Endothelial cell of umbilical vein (primary cell): ENCODE data around the gene FZR1. TPM values are rescaled to one million over a fixed set of nuclear protein-coding genes. Genes with fewer than 3 reads are reported as not detected.

ENCODE experiments used
- BruUV-seq: library from RNA; stranded (reverse); fragments of 400-500 nt; replicated peaks from 2 replicates; lab custom pipeline; 2021; lab: Mats Ljungman, UMichigan
- CTCF ChIA-PET: fragments of 300-600, 350-600 bp; sonication (Branson Sonifier 250); formaldehyde crosslinking; loops from one replicate; lab custom pipeline; 2021; ENCODE audit warnings: antibody characterized with exemption, inconsistent platforms; lab: Charles Lee
- POLR2A ChIA-PET: fragments of 300-600, 350-600 bp; sonication (Branson Sonifier 250); formaldehyde crosslinking; loops from one replicate; lab custom pipeline; 2021; ENCODE audit warnings: antibody characterized with exemption, inconsistent platforms; lab: Charles Lee
- DNase-seq: peaks from one replicate; pipeline ENCODE4 v3.0.0-alpha.2; 2011; ENCODE audit warnings: low read depth, low spot score
- FAIRE-seq: peaks from 2 replicates; lab custom pipeline; 2011; peaks lifted over from hg19 to GRCh38; lab: Jason Lieb, UNC
- H2AFZ ChIP-seq: 2 replicates; pipeline ENCODE4 v1.6.0; 2012; ENCODE audit warnings: low read depth, low read length, control low read depth, inconsistent platforms
- H3K27ac ChIP-seq: 2 replicates; pipeline ENCODE4 v1.5.1; 2011; ENCODE audit warnings: low read depth, mild to moderate bottlenecking, control low read depth, low read length, moderate library complexity; ENCODE audit not compliant: insufficient read depth
- H3K27me3 ChIP-seq, 2 experiments: 2 replicates each; pipeline versions ENCODE4 v1.6.0 to v1.6.1; 2011; ENCODE audit warnings: low read length in 2 of 2, mixed read lengths in 1 of 2; ENCODE audit not compliant: control insufficient read depth in 2 of 2, insufficient read depth in 2 of 2
- H3K36me3 ChIP-seq, 2 experiments: 2 replicates in 1 of 2; 3 replicates in 1 of 2; pipeline ENCODE4 v1.5.1; 2011; ENCODE audit warnings: low read length in 2 of 2, mild to moderate bottlenecking in 1 of 2, moderate library complexity in 1 of 2; ENCODE audit not compliant: control insufficient read depth in 2 of 2, insufficient read depth in 2 of 2; ENCODE audit errors: extremely low read depth in 1 of 2
- H3K4me1 ChIP-seq: 3 replicates; pipeline ENCODE4 v1.5.1; 2011; ENCODE audit warnings: mild to moderate bottlenecking, low read length; ENCODE audit not compliant: control insufficient read depth, insufficient read depth; ENCODE audit errors: extremely low read depth
- H3K4me2 ChIP-seq: 2 replicates; pipeline ENCODE4 v1.6.1; 2011; ENCODE audit warnings: low read length, control low read depth, mixed read lengths; ENCODE audit not compliant: insufficient read depth
- H3K4me3 ChIP-seq, 3 experiments: fragments of 200-600 bp in 1 of 3; sonication (generic), shearing (Covaris generic) in 1 of 3; replicated peaks in 1 of 3; 2 replicates each; pipeline ENCODE4 v1.5.1; 2011 to 2016; ENCODE audit warnings: control low read depth in 3 of 3, low read length in 3 of 3, mild to moderate bottlenecking in 2 of 3, inconsistent platforms in 1 of 3, low read depth in 1 of 3, moderate library complexity in 1 of 3; ENCODE audit not compliant: insufficient read depth in 1 of 3
- H3K79me2 ChIP-seq: 2 replicates; pipeline ENCODE4 v1.6.0; 2012; ENCODE audit warnings: low read length, inconsistent platforms; ENCODE audit not compliant: control insufficient read depth, insufficient read depth
- H3K9ac ChIP-seq: replicated peaks from 2 replicates; pipeline ENCODE3; 2011; ENCODE audit warnings: low read length, control low read depth; ENCODE audit not compliant: insufficient read depth; ENCODE audit errors: extremely low read depth
- H3K9me1 ChIP-seq: replicated peaks from 3 replicates; pipeline ENCODE4 v1.6.0; 2011; ENCODE audit warnings: mild to moderate bottlenecking, low read length; ENCODE audit not compliant: control insufficient read depth, insufficient read depth; ENCODE audit errors: extremely low read depth
- H3K9me3 ChIP-seq: replicated peaks from 2 replicates; pipeline ENCODE4 v1.5.1; 2012; ENCODE audit warnings: low read length, inconsistent platforms; ENCODE audit not compliant: control insufficient read depth, insufficient read depth
- H4K20me1 ChIP-seq: replicated peaks from 2 replicates; pipeline ENCODE3; 2011; ENCODE audit warnings: mild to moderate bottlenecking, low read length; ENCODE audit not compliant: control insufficient read depth, insufficient read depth; ENCODE audit errors: extremely low read depth
- CTCF ChIP-seq, 2 donors: IDR thresholded peaks; 1 replicate in 1 of 2; 2 replicates in 1 of 2; pipeline ENCODE4 v1.5.1; 2011; ENCODE audit warnings: low read length in 2 of 2, mild to moderate bottlenecking in 2 of 2, moderate library complexity in 2 of 2, control low read depth in 1 of 2, inconsistent platforms in 1 of 2, low read depth in 1 of 2; ENCODE audit not compliant: insufficient read depth in 1 of 2; ENCODE audit errors: extremely low read depth in 1 of 2
- EZH2 ChIP-seq: IDR thresholded peaks from 2 replicates; pipeline ENCODE4 v1.6.1; 2012; ENCODE audit warnings: borderline replicate concordance, low read depth, mild to moderate bottlenecking, moderate library complexity, low read length, inconsistent platforms; ENCODE audit not compliant: severe bottlenecking
- FOS ChIP-seq: IDR thresholded peaks from 2 replicates; pipeline ENCODE4 v1.6.1; 2011; ENCODE audit warnings: mild to moderate bottlenecking, low read length, moderate library complexity, borderline replicate concordance; ENCODE audit not compliant: insufficient read depth
- GATA2 ChIP-seq: IDR thresholded peaks from 2 replicates; pipeline ENCODE4 v1.7.0; 2011; ENCODE audit warnings: low read depth, mild to moderate bottlenecking, moderate library complexity, mixed read lengths, low read length; ENCODE audit not compliant: insufficient read length, insufficient read depth
- JUN ChIP-seq: IDR thresholded peaks from 2 replicates; pipeline ENCODE4 v1.6.1; 2011; ENCODE audit warnings: borderline replicate concordance, low read depth; ENCODE audit not compliant: insufficient read length, insufficient read depth
- MAX ChIP-seq: IDR thresholded peaks from 2 replicates; pipeline ENCODE4 v1.6.1; 2011; ENCODE audit not compliant: insufficient read depth, insufficient read length
- MYC ChIP-seq: IDR thresholded peaks from one replicate; pipeline ENCODE4 v1.6.1; 2011; ENCODE audit warnings: mild to moderate bottlenecking, low read depth, low read length
- POLR2A ChIP-seq: IDR thresholded peaks from 2 replicates; pipeline ENCODE4 v1.6.1; 2012; ENCODE audit warnings: low read depth, mild to moderate bottlenecking, control low read depth, low read length
- POLR2AphosphoS5 ChIP-seq: IDR thresholded peaks from 2 replicates; pipeline ENCODE4 v1.6.1; 2012; ENCODE audit warnings: low read depth, mild to moderate bottlenecking, control low read depth, low read length, moderate library complexity; ENCODE audit not compliant: insufficient read depth
- dilution Hi-C: fragments of 300-500 bp; cut with MboI; formaldehyde crosslinking; loops from one replicate; pipeline ENCODE4 v1.15.0; 2019; ENCODE audit warnings: low sequenced_read_pairs; ENCODE audit not compliant: extremely low pct_ligation_motif_present
- intact Hi-C: fragments of 100-400 bp; cut with micrococcal nuclease; formaldehyde crosslinking; loops from one replicate; pipeline ENCODE4 v1.10.0; 2022
- polyA plus RNA-seq, 4 experiments: library from polyadenylated mRNA; depleted of rRNA in 3 of 4; stranded (reverse) in 3 of 4; unstranded in 1 of 4; fragments of >200 nt; gene quantifications; 2 replicates each; pipeline versions ENCODE4 v1.2.1 to v1.2.3, GENCODE V29; 2011 to 2012; ENCODE audit warnings: missing spikeins in 1 of 4
- total RNA-seq: library from RNA; stranded (reverse); gene quantifications from 2 replicates; pipeline ENCODE4 v1.2.3, GENCODE V29; 2021

The FZR1 gene
- total and polyA plus RNA-seq, 2 donors (not counting 3 experiments of a cell fraction or from before 2014, with no cell fraction given): 35.9 to 60.4 TPM

GRCh38 chr19:3535563-3535965 is 29.5 kb downstream of the FZR1 start:
- TF ChIP-seq MAX (no peak), EZH2 (no peak), POLR2AphosphoS5 (no peak), GATA2 (no peak)
- ChIA-PET POLR2A (no interaction called here), CTCF (no interaction called here)
- Histone ChIP-seq H4K20me1 (no peaks in the 10 kb centered on the region), H2AFZ (no peak overlapping the region), H3K36me3 (peaks cover 9 to 44% of the 10 kb centered on the region in 2 experiments), H3K9me1 (no peaks in the 10 kb centered on the region), H3K27me3 (no peaks in the 10 kb centered on the region), H3K4me1 (no peaks in the 10 kb centered on the region), H3K79me2 (no peaks in the 10 kb centered on the region), H3K9me3 (no peaks in the 10 kb centered on the region), H3K4me2 (no peak overlapping the region), H3K27ac (no peak overlapping the region), H3K4me3 (no peak overlapping the region), H3K9ac (no peak overlapping the region)
- BruUV-seq: no TSS peak
- intact Hi-C loops (no loop called here), dilution Hi-C loops (no loop called here)
- DNase-seq: no peak
- FAIRE-seq: no peak

- no peak for DNase-seq
- POLR2A ChIA-PET: no interaction called here
- dilution Hi-C loops (no loop called here), intact Hi-C loops (no loop called here)
- no peak overlapping the region for H3K27ac ChIP-seq
- no peaks in the 10 kb centered on the region for H3K4me1 ChIP-seq
- no peak for TF ChIP-seq CTCF (IDR thresholded peaks at IDR 0.05; ENCODE audit: extremely low read depth in 1 of 2, insufficient read depth in 1 of 2, low read depth in 1 of 2, low read length in 2 of 2)
- no peak for TF ChIP-seq MYC
- TF ChIP-seq MAX: no peak
- TF ChIP-seq FOS: no peak
- TF ChIP-seq POLR2AphosphoS5: no peak
- no peak for TF ChIP-seq JUN
- no peak for TF ChIP-seq GATA2
- no peak for TF ChIP-seq POLR2A
- no peak for TF ChIP-seq EZH2
- no peaks in the 10 kb centered on the region for H3K79me2 ChIP-seq
- CTCF ChIA-PET: interaction anchor here (1.3 kb wide), 1 partner anchor 10 kb away, joined by 4 read pairs; no protein-coding TSS in a partner anchor
- H3K27me3 ChIP-seq: no peaks in the 10 kb centered on the region
- no peaks in the 10 kb centered on the region for H4K20me1 ChIP-seq
- no peak for FAIRE-seq
- H2AFZ ChIP-seq: no peak overlapping the region
- H3K9me1 ChIP-seq: no peaks in the 10 kb centered on the region
- BruUV-seq: no TSS peak
- H3K4me3 ChIP-seq: no peak overlapping the region
- H3K4me2 ChIP-seq: no peak overlapping the region
- no peak overlapping the region for H3K9ac ChIP-seq
- H3K9me3 ChIP-seq: no peaks in the 10 kb centered on the region
- H3K36me3 ChIP-seq: peaks cover 9 to 41% of the 10 kb centered on the region in 2 experiments
These were observed 29.9 kb downstream of the FZR1 start for GRCh38 chr19:3535981-3536380.
